ENCODE data around the gene XKR3. TPM values are rescaled to one million over a fixed set of nuclear protein-coding genes. Genes with fewer than 3 reads are reported as not detected.

XKR3 gene
- total and polyA plus RNA-seq, 2 of the 8 experiments (the other 6 are each of a cell fraction or from before 2014, with no cell fraction given), result 0.17 TPM; not detected in 1

DNA sequence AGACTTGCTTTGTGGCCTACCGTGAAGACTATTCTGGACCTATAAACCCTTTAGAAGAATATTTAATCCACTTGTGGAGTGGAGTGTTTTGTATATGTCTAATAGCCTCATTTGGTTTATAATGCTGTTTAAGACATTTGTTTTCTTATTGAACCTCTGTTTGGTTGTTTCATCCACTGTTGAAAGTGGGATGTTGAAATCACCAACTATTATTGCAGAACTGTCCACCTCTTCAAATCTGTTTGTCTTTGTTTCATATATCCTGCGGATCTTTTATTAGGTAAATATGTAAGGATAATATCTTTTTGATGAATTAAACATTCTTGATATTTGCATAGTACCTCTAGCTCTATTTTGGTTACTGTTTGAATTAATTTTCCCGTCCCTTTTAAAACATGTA lies 49.1 kb downstream of the XKR3 start:
- H2BK12ac ChIP-seq (ENCODE audit: low read depth, low read length), result no peak overlapping the region
- WGBS, 2 experiments (ENCODE audit: extremely low coverage in 1 of 2, insufficient coverage in 1 of 2, insufficient read length in 1 of 2, insufficient replicate concordance in 2 of 2, low coverage in 1 of 2, low lambda C conversion rate in 2 of 2, missing lambda C conversion rate in 1 of 2), result 93% methylated on average over 3 of the region's 3 CpGs; no CpG with 5 or more reads in 1 of the 2 experiments
- H3K4me2 ChIP-seq (ENCODE audit: insufficient read depth in 1 of 2, low read depth in 2 of 2, low read length in 2 of 2), result no peak overlapping the region
- H2AK5ac ChIP-seq (ENCODE audit: low read depth, low read length), result no peak overlapping the region
- no peak overlapping the region for H3K27ac ChIP-seq (ENCODE audit: low read depth, low read length)
- no peak for TF ChIP-seq TBP (IDR thresholded peaks at IDR 0.05; ENCODE audit: low read depth, low read length)
- TF ChIP-seq JUND (IDR thresholded peaks at IDR 0.05; ENCODE audit: low read length), result no peak
- no peak for TF ChIP-seq KDM4A (IDR thresholded peaks at IDR 0.05; ENCODE audit: low read depth, low read length, severe bottlenecking)
- TF ChIP-seq CBX8 (IDR thresholded peaks at IDR 0.05; ENCODE audit: borderline replicate concordance, low read depth, low read length), result no peak
- TF ChIP-seq PHF8 (conservative IDR thresholded peaks at IDR 0.05; ENCODE audit: low read depth, low read length), result no peak
- TF ChIP-seq, protein P1, sequence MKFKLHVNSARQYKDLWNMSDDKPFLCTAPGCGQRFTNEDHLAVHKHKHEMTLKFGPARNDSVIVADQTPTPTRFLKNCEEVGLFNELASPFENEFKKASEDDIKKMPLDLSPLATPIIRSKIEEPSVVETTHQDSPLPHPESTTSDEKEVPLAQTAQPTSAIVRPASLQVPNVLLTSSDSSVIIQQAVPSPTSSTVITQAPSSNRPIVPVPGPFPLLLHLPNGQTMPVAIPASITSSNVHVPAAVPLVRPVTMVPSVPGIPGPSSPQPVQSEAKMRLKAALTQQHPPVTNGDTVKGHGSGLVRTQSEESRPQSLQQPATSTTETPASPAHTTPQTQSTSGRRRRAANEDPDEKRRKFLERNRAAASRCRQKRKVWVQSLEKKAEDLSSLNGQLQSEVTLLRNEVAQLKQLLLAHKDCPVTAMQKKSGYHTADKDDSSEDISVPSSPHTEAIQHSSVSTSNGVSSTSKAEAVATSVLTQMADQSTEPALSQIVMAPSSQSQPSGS (IDR thresholded peaks at IDR 0.05; ENCODE audit: low read length), result no peak
- TF ChIP-seq SRF (IDR thresholded peaks at IDR 0.05; ENCODE audit: low read depth, low read length), result no peak
- no peak for TF ChIP-seq RNF2 (IDR thresholded peaks at IDR 0.05; ENCODE audit: borderline replicate concordance, low read depth, low read length, missing control alignments, poor library complexity, severe bottlenecking)
- TF ChIP-seq CHD2 (IDR thresholded peaks at IDR 0.05; ENCODE audit: low read length), result no peak
- TF ChIP-seq GABPA (IDR thresholded peaks at IDR 0.05; ENCODE audit: borderline replicate concordance, insufficient read depth, low read length), result no peak
- no peak for TF ChIP-seq EP300 (IDR thresholded peaks at IDR 0.05; ENCODE audit: borderline replicate concordance in 1 of 2, low read depth in 2 of 2, low read length in 2 of 2)
- no peak for TF ChIP-seq KDM1A (IDR thresholded peaks at IDR 0.05; ENCODE audit: borderline replicate concordance, low read length)
- no peak overlapping the region for H3K9ac ChIP-seq (replicated peaks in 1 of 4; ENCODE audit: extremely low read depth in 1 of 4, low read depth in 3 of 4, low read length in 3 of 4)
- H4K91ac ChIP-seq (replicated peaks; ENCODE audit: insufficient read length, low read length), result no peak overlapping the region
- POLR2A ChIA-PET (ENCODE audit: partially characterized antibody), result no interaction called here
- no peaks in the 10 kb centered on the region for H3K27me3 ChIP-seq (replicated peaks in 1 of 4; ENCODE audit: control insufficient read depth in 3 of 4, extremely low read depth in 1 of 4, insufficient read depth in 3 of 4, low read length in 3 of 4)
- no peak overlapping the region for H2BK15ac ChIP-seq (ENCODE audit: low read length)
- no peak overlapping the region for H2AFZ ChIP-seq (ENCODE audit: low read length)
- H3K23ac ChIP-seq (ENCODE audit: insufficient read length), result no peak overlapping the region
- no peak overlapping the region for H2BK20ac ChIP-seq (ENCODE audit: low read length)
- H3K14ac ChIP-seq (ENCODE audit: insufficient read length), result no peak overlapping the region
- DNase-seq (ENCODE audit: low read depth in 1 of 2, low spot score in 2 of 2) (no peak), FAIRE-seq (no peak)
- H3K56ac ChIP-seq (replicated peaks; ENCODE audit: insufficient read length, low read depth, low read length), result no peak overlapping the region
- no peaks in the 10 kb centered on the region for H3K79me1 ChIP-seq (ENCODE audit: low read depth, low read length)
- H3K18ac ChIP-seq (ENCODE audit: extremely low read depth, low read length), result no peak overlapping the region
- H3K4ac ChIP-seq (replicated peaks; ENCODE audit: insufficient read length, low read depth, low read length), result no peak overlapping the region
- H3K9me3 ChIP-seq (ENCODE audit: insufficient read depth in 2 of 2, low read depth in 1 of 2, low read length in 1 of 2), result no peaks in the 10 kb centered on the region
- H2BK5ac ChIP-seq (ENCODE audit: low read depth, low read length), result no peak overlapping the region
- no peak overlapping the region for H4K8ac ChIP-seq (ENCODE audit: extremely low read depth, insufficient read depth, low read length)
- no peak overlapping the region for H4K5ac ChIP-seq (ENCODE audit: insufficient read length, low read depth, low read length)
- H3K4me1 ChIP-seq (replicated peaks in 1 of 4; ENCODE audit: control insufficient read depth in 3 of 4, insufficient read depth in 4 of 4, low read length in 3 of 4), result no peaks in the 10 kb centered on the region
- CTCF ChIA-PET (ENCODE audit: partially characterized antibody), result interaction anchor here (0.7 to 4.0 kb wide), 3 partner anchors 8 to 132 kb away, joined by 3 to 14 read pairs (median 3); no protein-coding TSS in a partner anchor
- no peaks in the 10 kb centered on the region for H3K36me3 ChIP-seq (ENCODE audit: control insufficient read depth in 2 of 4, insufficient read depth in 4 of 4, low read length in 3 of 4)
- H2BK120ac ChIP-seq (replicated peaks; ENCODE audit: low read depth, low read length), result no peak overlapping the region
- no peaks in the 10 kb centered on the region for H3K79me2 ChIP-seq (ENCODE audit: control insufficient read depth in 1 of 2, insufficient read depth in 2 of 2, low read length in 2 of 2)
- no peak overlapping the region for H3K4me3 ChIP-seq (ENCODE audit: extremely low read depth in 1 of 4, insufficient read depth in 2 of 4, low read depth in 3 of 4, low read length in 4 of 4)
- no peaks in the 10 kb centered on the region for H3K23me2 ChIP-seq (ENCODE audit: low read depth, low read length)
- H4K20me1 ChIP-seq (replicated peaks in 1 of 2; ENCODE audit: control insufficient read depth in 1 of 2, insufficient read depth in 2 of 2, low read length in 2 of 2), result no peaks in the 10 kb centered on the region
